GM23248 (cell line): ENCODE data around the gene NTNG1.

Experiments used
- EZH2 ChIP-seq: fragments of 200-600 bp; sonication (generic); IDR thresholded peaks from 2 replicates; pipeline ENCODE4 v1.6.1; 2018; ENCODE audit warnings: antibody characterized with exemption, mild to moderate bottlenecking; ENCODE audit not compliant: insufficient read depth, poor library complexity, severe bottlenecking
- EZH2phosphoT487 ChIP-seq: fragments of 200-600 bp; sonication (generic); IDR thresholded peaks from 2 replicates; pipeline ENCODE4 v1.6.1; 2018; ENCODE audit warnings: antibody characterized with exemption, moderate library complexity, mild to moderate bottlenecking, low read depth; ENCODE audit not compliant: insufficient read depth

GRCh38 chr1:107514841-107515240, 374.0 kb downstream of the NTNG1 start:
- TF ChIP-seq EZH2phosphoT487 (no peak), EZH2 (no peak)
